Measurements from ENCODE around the gene BRAT1. TPM values are rescaled to one million over a fixed set of nuclear protein-coding genes. Genes with fewer than 3 reads are reported as not detected.

The BRAT1 gene
- total RNA-seq, 1 experiment from 2014 or later: 50.0 TPM

DNA sequence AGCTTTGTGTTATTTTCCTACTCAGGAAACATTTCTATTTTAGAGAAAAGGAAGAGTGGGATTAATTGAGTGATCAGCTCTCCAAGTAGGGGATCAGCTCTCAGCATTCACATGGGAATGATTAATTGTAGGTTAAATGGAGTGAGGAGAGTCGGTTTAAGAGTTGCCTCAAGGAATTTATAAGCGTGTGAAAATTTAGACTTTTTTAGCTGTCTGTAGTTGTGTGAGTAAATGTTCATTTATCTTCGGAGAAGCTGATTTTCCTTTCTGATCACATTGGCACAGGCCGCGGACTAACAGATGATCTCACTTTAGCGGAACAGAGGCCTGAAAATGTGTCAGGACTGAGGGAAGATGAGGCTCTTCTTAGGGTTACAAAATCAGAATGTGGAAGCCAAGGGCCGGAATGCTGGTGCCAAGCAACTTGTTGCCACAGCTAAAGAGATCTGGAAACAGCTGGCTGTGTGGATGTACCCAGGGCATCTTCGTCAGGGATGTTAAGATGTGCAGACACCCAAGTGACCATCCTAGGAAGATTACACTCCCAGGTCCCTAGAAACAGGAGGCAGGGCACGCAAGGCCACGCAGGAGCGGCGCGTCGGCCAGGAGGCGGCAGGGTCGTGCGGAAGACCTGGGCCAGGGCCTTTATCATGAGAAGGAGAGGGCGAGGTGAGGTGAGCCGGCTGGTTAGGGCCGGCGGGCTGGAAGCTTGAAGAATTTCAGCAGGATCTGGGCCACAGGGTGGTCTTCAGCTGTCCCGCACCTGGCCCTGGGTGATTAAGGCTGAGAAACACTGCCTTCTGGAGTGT is 41.3 kb upstream of the BRAT1 start:
- peak overlapping the region; percentile 42; the same call in 1 of the 2 replicates for H3K27ac Mint-ChIP-seq
- no peak overlapping the region for H3K4me3 Mint-ChIP-seq
- H3K9me3 Mint-ChIP-seq: no peaks in the 10 kb centered on the region
- H3K27me3 Mint-ChIP-seq (ENCODE audit: low read depth): no peaks in the 10 kb centered on the region
- no peaks in the 10 kb centered on the region for H3K36me3 Mint-ChIP-seq
- ATAC-seq (no peak), DNase-seq (ENCODE audit: low spot score) (no peak)
- TF ChIP-seq, protein P1, sequence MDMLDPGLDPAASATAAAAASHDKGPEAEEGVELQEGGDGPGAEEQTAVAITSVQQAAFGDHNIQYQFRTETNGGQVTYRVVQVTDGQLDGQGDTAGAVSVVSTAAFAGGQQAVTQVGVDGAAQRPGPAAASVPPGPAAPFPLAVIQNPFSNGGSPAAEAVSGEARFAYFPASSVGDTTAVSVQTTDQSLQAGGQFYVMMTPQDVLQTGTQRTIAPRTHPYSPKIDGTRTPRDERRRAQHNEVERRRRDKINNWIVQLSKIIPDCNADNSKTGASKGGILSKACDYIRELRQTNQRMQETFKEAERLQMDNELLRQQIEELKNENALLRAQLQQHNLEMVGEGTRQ (CRISPR knock-in tag; IDR thresholded peaks at IDR 0.05): no peak
- TF ChIP-seq ZNF138 (CRISPR knock-in tag; conservative IDR thresholded peaks at IDR 0.05) (no peak), GRHL2 (CRISPR knock-in tag; IDR thresholded peaks at IDR 0.05; ENCODE audit: insufficient replicate concordance, severe bottlenecking) (no peak), SMAD4 (CRISPR knock-in tag; IDR thresholded peaks at IDR 0.05) (no peak), GTF2I (CRISPR knock-in tag; conservative IDR thresholded peaks at IDR 0.05) (no peak), GABPB1 (CRISPR knock-in tag; IDR thresholded peaks at IDR 0.05) (no peak), HMGA2 (CRISPR knock-in tag; IDR thresholded peaks at IDR 0.05) (no peak), ESRRA (CRISPR knock-in tag; IDR thresholded peaks at IDR 0.05; ENCODE audit: borderline replicate concordance) (no peak), ZBTB21 (CRISPR knock-in tag; IDR thresholded peaks at IDR 0.05; ENCODE audit: borderline replicate concordance) (no peak), NR3C1 (CRISPR knock-in tag; conservative IDR thresholded peaks at IDR 0.05; ENCODE audit: low read depth) (no peak), SMAD3 (CRISPR knock-in tag; IDR thresholded peaks at IDR 0.05; ENCODE audit: borderline replicate concordance) (no peak)
- TF ChIP-seq, protein P2, sequence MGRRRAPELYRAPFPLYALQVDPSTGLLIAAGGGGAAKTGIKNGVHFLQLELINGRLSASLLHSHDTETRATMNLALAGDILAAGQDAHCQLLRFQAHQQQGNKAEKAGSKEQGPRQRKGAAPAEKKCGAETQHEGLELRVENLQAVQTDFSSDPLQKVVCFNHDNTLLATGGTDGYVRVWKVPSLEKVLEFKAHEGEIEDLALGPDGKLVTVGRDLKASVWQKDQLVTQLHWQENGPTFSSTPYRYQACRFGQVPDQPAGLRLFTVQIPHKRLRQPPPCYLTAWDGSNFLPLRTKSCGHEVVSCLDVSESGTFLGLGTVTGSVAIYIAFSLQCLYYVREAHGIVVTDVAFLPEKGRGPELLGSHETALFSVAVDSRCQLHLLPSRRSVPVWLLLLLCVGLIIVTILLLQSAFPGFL (CRISPR knock-in tag; IDR thresholded peaks at IDR 0.05; ENCODE audit: borderline replicate concordance): no peak
- TF ChIP-seq, protein P3, sequence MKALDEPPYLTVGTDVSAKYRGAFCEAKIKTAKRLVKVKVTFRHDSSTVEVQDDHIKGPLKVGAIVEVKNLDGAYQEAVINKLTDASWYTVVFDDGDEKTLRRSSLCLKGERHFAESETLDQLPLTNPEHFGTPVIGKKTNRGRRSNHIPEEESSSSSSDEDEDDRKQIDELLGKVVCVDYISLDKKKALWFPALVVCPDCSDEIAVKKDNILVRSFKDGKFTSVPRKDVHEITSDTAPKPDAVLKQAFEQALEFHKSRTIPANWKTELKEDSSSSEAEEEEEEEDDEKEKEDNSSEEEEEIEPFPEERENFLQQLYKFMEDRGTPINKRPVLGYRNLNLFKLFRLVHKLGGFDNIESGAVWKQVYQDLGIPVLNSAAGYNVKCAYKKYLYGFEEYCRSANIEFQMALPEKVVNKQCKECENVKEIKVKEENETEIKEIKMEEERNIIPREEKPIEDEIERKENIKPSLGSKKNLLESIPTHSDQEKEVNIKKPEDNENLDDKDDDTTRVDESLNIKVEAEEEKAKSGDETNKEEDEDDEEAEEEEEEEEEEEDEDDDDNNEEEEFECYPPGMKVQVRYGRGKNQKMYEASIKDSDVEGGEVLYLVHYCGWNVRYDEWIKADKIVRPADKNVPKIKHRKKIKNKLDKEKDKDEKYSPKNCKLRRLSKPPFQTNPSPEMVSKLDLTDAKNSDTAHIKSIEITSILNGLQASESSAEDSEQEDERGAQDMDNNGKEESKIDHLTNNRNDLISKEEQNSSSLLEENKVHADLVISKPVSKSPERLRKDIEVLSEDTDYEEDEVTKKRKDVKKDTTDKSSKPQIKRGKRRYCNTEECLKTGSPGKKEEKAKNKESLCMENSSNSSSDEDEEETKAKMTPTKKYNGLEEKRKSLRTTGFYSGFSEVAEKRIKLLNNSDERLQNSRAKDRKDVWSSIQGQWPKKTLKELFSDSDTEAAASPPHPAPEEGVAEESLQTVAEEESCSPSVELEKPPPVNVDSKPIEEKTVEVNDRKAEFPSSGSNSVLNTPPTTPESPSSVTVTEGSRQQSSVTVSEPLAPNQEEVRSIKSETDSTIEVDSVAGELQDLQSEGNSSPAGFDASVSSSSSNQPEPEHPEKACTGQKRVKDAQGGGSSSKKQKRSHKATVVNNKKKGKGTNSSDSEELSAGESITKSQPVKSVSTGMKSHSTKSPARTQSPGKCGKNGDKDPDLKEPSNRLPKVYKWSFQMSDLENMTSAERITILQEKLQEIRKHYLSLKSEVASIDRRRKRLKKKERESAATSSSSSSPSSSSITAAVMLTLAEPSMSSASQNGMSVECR (CRISPR knock-in tag; IDR thresholded peaks at IDR 0.05; ENCODE audit: borderline replicate concordance): no peak
- TF ChIP-seq, protein P4, sequence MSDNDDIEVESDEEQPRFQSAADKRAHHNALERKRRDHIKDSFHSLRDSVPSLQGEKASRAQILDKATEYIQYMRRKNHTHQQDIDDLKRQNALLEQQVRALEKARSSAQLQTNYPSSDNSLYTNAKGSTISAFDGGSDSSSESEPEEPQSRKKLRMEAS (CRISPR knock-in tag; IDR thresholded peaks at IDR 0.05): no peak
- TF ChIP-seq, protein P5, sequence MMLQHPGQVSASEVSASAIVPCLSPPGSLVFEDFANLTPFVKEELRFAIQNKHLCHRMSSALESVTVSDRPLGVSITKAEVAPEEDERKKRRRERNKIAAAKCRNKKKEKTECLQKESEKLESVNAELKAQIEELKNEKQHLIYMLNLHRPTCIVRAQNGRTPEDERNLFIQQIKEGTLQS (CRISPR knock-in tag; conservative IDR thresholded peaks at IDR 0.05): no peak
- TF ChIP-seq, protein P6, sequence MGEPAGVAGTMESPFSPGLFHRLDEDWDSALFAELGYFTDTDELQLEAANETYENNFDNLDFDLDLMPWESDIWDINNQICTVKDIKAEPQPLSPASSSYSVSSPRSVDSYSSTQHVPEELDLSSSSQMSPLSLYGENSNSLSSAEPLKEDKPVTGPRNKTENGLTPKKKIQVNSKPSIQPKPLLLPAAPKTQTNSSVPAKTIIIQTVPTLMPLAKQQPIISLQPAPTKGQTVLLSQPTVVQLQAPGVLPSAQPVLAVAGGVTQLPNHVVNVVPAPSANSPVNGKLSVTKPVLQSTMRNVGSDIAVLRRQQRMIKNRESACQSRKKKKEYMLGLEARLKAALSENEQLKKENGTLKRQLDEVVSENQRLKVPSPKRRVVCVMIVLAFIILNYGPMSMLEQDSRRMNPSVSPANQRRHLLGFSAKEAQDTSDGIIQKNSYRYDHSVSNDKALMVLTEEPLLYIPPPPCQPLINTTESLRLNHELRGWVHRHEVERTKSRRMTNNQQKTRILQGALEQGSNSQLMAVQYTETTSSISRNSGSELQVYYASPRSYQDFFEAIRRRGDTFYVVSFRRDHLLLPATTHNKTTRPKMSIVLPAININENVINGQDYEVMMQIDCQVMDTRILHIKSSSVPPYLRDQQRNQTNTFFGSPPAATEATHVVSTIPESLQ (CRISPR knock-in tag; IDR thresholded peaks at IDR 0.05): no peak
- no peaks in the 10 kb centered on the region; the same call in 1 of the 2 replicates for H3K4me1 Mint-ChIP-seq
- ChIA-PET CTCF (interaction anchor here (0.7 to 3.9 kb wide), 3 partner anchors 12 to 86 kb away, joined by 3 to 14 read pairs (median 4); no protein-coding TSS in a partner anchor), POLR2A (no interaction called here)

All from WTC11 (cell line).